HUDEP-2 (cell line): Measurements from ENCODE around the gene LRRC32.

Experiments
- DNase-seq, 76 experiments: peaks; one replicate each; lab custom pipeline; 2025; ENCODE audit not compliant: unreplicated experiment in 76 of 76; lab: John Stamatoyannopoulos, UW

LRRC32 gene

DNA sequence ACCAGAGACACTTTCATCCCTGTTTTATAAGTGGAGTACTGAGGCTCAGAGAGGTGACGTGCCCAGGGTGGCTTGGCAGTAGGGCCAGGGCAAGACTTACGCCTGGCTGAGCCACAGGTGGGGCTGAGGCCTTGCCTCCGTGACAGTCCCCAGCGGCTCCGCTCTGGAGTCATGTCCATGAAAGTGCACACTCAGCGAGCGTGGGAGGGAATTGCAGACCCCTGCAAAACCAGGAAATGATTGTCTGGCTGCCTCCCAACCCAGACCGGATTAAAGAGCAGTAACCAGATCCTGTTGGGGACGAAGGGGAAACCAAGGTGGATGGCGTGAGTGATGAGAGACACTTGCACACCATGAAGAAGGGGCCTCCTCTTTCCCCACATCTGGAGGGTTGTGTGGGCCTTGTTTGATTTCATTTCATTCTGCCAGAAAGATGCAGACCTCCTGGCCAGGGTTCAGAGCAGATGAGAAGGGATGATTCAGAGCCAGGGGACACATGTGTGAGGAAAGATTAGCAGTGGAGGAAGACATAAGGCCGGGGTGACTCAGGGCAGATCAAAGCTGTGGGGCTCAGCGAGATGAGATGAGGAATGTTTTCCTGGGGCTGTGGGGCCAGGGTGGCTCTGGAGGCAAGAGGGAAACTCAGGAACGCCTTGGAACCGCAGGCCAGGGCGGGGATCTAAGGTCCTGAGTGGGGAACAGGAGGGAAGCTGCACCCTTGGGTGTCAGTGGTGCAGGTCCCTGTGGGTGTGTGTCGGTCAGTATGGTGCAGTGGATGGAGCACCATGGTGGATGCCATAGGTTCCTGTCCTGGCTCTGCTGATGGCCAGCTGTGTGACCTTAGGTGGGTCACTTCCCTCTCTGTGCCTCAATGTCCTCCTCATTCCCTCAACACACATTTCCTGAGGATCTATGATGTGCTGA lies 29.9 kb upstream of the LRRC32 start:
- DNase-seq: peak in 75 of 76 experiments; percentile 48 to 96 (median 87)

GRCh38 chr11:76699451-76700091 lies 29.0 kb upstream of the LRRC32 start:
- peak in 24 of 76 experiments; percentile 10 to 58 (median 36) for DNase-seq

- peak in 68 of 76 experiments; percentile 10 to 76 (median 43) for DNase-seq
These were observed 27.9 kb upstream of the LRRC32 start for GRCh38 chr11:76698321-76699043.

- DNase-seq: no peak
These were observed 26.2 kb upstream of the LRRC32 start for GRCh38 chr11:76696756-76697155.

DNA sequence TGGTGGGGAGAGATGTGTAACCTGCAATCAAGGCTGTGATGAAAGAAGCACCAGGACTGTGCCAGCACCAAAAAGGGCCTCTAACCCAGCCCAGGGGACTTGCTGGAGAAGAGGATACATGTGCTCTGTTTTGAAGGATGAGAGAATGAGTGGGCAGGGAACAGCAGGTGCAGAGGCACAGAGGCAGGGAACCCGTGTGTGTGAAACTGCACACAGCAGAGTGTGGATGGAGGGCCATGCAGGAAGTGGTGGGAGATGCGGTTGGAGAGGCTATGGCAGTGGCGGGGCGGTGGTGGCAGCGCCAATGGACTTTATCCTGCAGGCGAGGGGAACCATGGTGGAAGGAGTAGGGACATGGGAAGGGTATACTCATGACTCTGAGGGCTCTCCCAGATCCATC lies 25.2 kb upstream of the LRRC32 start:
- DNase-seq: no peak

DNA sequence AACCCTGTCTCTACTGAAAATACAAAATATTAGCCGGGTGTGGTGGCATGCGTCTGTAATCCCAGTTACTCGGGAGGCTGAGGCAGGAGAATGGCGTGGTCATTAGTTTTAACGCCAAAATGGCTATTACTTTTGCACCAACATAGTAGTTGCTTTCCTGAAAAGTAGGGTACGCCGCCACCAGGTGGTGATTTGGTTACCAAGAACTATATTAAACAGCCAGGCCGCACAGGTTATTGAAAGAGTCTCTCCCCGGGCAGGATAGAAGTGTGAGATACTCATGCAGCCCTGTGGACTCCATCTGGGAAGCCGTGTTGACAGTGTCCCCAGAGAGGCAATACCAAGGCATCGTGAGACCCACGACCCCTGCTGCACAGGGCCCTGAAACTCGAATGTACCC lies 24.6 kb upstream of the LRRC32 start:
- DNase-seq: peak in 1 of 76 experiments; percentile 14

DNA sequence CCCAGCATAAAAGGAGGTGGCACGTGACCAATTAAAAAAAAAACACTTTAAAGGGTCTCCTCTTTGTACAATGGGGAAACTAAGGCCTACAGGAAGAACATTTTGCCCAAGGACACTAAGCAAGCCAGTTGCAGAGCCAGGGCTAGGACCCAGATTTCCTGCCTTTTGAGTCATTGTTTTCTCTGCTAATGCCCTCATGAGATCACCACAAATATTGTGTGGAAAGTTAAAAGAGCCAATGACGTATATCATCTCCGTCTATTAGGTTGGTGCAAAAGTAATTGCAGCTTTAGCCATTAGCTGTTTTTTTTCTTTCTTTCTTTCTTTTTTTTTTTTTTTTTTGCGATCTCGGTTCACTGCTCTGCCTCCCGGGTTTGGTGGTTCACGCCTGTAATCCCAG lies 24.1 kb upstream of the LRRC32 start:
- DNase-seq: no peak

DNA sequence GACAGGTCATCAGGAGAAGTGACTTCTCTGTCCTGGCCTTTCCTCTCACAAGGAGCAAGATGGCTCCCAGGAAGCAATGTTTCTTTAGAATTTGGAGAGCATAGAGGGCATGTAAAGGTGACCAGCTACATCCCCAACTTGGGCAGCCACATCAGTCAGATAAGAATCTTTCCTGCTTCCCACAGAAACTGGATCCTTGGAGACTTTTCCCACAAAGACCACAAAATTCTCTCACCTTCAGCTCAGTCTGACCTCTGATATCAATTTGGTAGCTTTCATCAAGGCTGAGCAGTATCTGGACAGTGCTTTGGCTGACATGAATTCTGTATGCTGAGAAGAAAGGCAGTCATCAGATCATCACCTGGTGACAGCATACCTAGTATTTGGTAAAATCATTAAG lies 23.3 kb upstream of the LRRC32 start:
- DNase-seq: no peak

- DNase-seq: no peak
These were observed 22.4 kb upstream of the LRRC32 start for GRCh38 chr11:76692956-76693355.

GRCh38 chr11:76691655-76692054 lies 21.1 kb upstream of the LRRC32 start:
- DNase-seq: no peak

DNA sequence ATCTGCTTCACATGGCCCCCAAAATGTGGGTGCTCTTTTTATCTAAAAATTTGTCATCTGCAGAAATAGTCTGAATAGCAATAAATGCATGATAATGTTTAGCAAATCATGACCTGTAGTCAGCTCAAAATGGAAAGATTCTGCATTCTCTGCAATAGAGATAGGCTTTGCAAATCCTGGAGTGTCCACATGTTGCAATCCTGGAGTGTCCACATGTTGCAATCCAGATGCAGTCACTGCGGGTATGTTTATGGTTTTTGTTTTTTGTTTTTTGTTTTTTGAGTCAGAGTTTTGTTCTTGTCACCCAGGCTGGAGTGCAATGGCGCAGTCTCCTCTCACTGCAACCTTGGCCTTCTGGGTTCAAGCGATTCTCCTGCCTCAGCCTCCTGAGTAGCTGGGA lies 20.2 kb upstream of the LRRC32 start:
- DNase-seq: no peak

GRCh38 chr11:76689313-76690260 lies 19.0 kb upstream of the LRRC32 start:
- no peak for DNase-seq

DNA sequence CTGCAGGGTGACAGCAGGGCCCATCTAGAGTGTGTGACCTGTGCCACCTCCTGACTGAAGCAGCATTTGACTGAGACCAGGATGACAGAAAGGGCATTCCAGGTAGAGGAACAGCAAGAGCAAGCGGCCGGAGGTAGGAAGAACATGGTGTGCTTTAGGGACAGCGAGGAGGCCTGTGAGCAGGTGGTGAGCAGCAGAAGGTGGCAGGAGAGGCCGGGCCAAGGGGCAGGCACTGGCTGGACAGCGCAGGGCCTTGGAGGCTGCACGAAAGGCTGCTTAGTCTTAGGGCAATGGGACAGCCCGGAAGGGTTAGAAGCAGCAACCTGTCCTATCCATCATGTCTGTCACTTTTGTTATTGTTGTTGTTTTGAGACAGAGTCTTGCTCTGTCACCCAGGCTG lies 17.6 kb upstream of the LRRC32 start:
- no peak for DNase-seq

- no peak for DNase-seq
These were observed 15.9 kb upstream of the LRRC32 start for GRCh38 chr11:76686261-76687079.

GRCh38 chr11:76685831-76686230 lies 15.3 kb upstream of the LRRC32 start:
- DNase-seq: no peak

DNA sequence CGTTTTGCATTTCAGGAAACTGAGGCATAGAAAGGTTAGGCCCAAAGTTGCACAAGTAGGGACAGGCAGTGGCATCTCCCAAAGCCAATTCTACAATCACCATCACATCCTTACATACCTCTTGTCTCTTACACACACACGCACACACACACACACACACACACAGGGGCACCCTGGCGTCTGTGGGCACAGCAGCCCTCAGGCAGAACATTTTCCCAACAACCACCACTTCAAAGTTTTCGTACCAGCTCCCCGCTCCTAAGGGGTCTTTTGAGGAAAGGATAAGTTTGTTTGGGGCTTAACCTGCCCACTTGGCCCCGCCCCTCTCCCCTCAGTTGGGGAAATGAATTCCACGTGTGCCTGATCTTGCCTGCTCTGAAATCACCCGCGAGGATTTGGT lies 14.7 kb upstream of the LRRC32 start:
- DNase-seq: no peak

DNA sequence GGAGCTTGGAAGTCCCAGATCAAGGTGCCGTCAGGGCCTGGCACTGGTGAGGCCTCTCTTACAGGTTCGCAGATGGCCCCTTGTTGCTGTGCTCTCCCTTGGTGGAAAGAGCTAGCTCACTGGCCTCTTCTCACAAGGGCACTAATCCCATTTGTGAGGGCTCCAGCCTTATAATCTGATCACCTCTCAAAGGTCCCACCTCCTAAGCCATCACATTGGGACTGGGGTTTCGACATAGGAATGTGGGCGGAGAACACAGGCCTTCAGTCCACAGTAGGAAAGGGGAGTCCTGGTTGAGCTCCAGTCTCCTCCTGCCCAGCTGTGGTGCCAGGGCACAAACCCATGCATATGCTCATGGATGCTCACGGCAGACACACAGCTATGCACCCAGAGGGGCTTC lies 14.0 kb upstream of the LRRC32 start:
- DNase-seq: no peak

GRCh38 chr11:76683161-76684095 lies 12.9 kb upstream of the LRRC32 start:
- DNase-seq: no peak
